Lower lobe of right lung (tissue), 2 donors: ENCODE results near the gene DNAJB14. TPM values are rescaled to one million over a fixed set of nuclear protein-coding genes. Genes with fewer than 3 reads are reported as not detected.

Experiments used
- ATAC-seq, 2 donors: fragments of 200-7000 bp; cut with Tn5 transposase; one replicate each; pipeline ENCODE4 v1.9.1; 2020 to 2022; ENCODE audit warnings: mild to moderate bottlenecking in 2 of 2, moderate library complexity in 2 of 2
- DNase-seq: peaks from one replicate; pipeline ENCODE4 v3.0.0-alpha.2; 2020
- H3K27ac ChIP-seq: fragments of 200-600 bp; one replicate; pipeline ENCODE4 v1.8.0; 2022
- H3K27me3 ChIP-seq: fragments of 200-600 bp; one replicate; pipeline ENCODE4 v1.8.0; 2022; ENCODE audit warnings: low read depth
- H3K36me3 ChIP-seq: fragments of 200-600 bp; one replicate; pipeline ENCODE4 v1.8.0; 2022; ENCODE audit warnings: mild to moderate bottlenecking
- H3K4me1 ChIP-seq: fragments of 200-600 bp; one replicate; pipeline ENCODE4 v1.8.0; 2022
- H3K4me3 ChIP-seq: fragments of 200-600 bp; one replicate; pipeline ENCODE4 v1.8.0; 2022; ENCODE audit warnings: mild to moderate bottlenecking
- H3K9me3 ChIP-seq: fragments of 200-600 bp; one replicate; pipeline ENCODE4 v1.8.0; 2022
- intact Hi-C: fragments of 100-400 bp; cut with DNase I; formaldehyde crosslinking; loops from one replicate; pipeline ENCODE4 v1.11.0; 2022
- total RNA-seq: library from RNA; stranded (reverse); fragmentation: NEBNext Ultra II Directional; extraction: Animal tissue kit (Norgen Biotek cat#: 25700); gene quantifications from one replicate; pipeline ENCODE4 v1.2.1, GENCODE V29; 2021
- TF ChIP-seq, protein P1 (sequence below): fragments of 200-600 bp; IDR thresholded peaks from one replicate; pipeline ENCODE4 v1.8.0; 2022; ENCODE audit warnings: antibody characterized with exemption, mild to moderate bottlenecking
- donor health status: DM: no; HTN: yes; CAD: no; lungs with severe emphysema.

The DNAJB14 gene
- total RNA-seq, 1 donor from 2014 or later, result 60.3 TPM

DNA sequence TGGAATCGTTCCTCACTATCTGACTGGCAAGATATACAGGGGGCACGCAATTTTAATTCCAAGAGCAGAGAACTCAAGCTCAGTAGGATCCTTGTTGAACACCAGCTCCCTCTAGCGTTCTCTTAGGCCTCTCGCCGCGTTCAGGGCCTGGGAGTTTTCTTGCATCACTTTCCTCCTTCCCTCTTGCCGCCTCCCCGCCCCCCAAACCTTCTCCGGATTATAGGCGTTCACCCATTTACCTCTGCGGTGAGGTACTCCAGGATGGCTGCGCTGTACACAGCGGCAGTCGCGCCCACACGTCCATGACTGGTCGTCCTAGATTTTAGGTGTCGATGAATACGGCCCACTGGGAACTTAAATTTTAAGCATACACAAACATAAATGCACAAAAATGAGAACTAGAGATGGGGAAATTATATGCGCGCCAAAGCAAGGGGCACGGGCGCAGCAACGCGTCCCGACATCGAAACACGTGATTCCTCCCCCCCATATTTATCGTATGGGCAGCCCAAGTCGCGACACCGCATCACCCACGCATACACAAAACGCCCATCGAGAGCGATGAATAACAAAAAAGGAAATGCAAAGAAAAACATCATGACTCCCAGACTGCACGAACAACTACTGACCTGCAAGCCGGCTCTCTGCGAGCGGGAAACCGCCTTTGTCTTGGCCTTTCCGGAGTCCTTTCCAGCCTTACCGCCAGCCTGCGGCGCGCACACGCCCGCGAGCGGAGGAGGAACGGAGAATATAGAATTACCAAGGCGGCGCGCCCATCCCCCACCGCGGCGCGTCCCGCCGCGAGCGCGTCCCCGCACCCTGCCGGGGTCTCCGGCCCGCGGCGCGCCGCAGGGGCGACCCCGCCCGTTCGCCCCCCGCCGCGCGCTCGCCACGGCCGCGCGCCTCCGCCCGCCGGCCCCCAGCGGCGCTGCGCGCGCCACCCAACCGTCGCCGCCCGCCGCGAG, 2.9 kb upstream of the DNAJB14 start:
- H3K4me1 ChIP-seq, result peaks cover 39% of the 10 kb centered on the region
- H3K36me3 ChIP-seq, result peaks cover 6% of the 10 kb centered on the region
- H3K4me3 ChIP-seq, result peak overlapping the region; percentile 80
- TF ChIP-seq, protein P1, sequence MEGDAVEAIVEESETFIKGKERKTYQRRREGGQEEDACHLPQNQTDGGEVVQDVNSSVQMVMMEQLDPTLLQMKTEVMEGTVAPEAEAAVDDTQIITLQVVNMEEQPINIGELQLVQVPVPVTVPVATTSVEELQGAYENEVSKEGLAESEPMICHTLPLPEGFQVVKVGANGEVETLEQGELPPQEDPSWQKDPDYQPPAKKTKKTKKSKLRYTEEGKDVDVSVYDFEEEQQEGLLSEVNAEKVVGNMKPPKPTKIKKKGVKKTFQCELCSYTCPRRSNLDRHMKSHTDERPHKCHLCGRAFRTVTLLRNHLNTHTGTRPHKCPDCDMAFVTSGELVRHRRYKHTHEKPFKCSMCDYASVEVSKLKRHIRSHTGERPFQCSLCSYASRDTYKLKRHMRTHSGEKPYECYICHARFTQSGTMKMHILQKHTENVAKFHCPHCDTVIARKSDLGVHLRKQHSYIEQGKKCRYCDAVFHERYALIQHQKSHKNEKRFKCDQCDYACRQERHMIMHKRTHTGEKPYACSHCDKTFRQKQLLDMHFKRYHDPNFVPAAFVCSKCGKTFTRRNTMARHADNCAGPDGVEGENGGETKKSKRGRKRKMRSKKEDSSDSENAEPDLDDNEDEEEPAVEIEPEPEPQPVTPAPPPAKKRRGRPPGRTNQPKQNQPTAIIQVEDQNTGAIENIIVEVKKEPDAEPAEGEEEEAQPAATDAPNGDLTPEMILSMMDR, result peak; percentile 86
- H3K27ac ChIP-seq, result peak overlapping the region; percentile 81
- peak; percentile 93 for DNase-seq
- peak; percentile 54 to 63 for ATAC-seq
- no peaks in the 10 kb centered on the region for H3K9me3 ChIP-seq
- no peaks in the 10 kb centered on the region for H3K27me3 ChIP-seq
- intact Hi-C loops, result loop anchor here (10.0 kb wide), 2 partner anchors 55 to 385 kb away; partner anchors contain the start of genes LAMTOR3 and TRMT10A

GRCh38 chr4:99947608-99948007, 1.2 kb upstream of the DNAJB14 start:
- DNase-seq (no peak), ATAC-seq (no peak)
- H3K27ac ChIP-seq, result peak overlapping the region; percentile 93
- TF ChIP-seq, protein P1, result no peak
- peaks cover 55% of the 10 kb centered on the region for H3K4me1 ChIP-seq
- H3K36me3 ChIP-seq, result peaks cover 6% of the 10 kb centered on the region
- H3K9me3 ChIP-seq, result no peaks in the 10 kb centered on the region
- H3K4me3 ChIP-seq, result no peak overlapping the region
- intact Hi-C loops, result loop anchor here (10.0 kb wide), 2 partner anchors 53 to 383 kb away; partner anchors contain the start of genes LAMTOR3 and TRMT10A
- no peaks in the 10 kb centered on the region for H3K27me3 ChIP-seq

DNA sequence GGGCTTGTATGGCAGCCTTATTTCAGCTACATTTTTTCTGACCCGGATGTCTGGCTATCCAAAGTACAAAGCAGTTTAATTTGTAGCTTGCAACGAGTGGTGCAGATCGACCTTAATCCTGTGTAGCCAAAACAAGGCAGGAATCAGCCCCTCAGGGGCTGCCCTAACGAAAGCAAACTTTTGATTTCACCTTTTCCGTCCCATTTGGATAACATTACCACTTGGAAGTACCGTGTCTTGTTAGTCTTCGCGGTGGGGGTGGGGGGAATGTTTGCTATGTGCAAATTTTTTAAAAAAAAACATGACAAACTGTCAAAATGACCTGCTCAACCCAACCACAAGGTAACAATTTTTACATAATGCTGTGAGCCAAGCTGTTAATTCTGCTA, 766 bp upstream of the DNAJB14 start:
- Histone ChIP-seq H3K9me3 (no peaks in the 10 kb centered on the region), H3K36me3 (peaks cover 6% of the 10 kb centered on the region), H3K4me1 (peaks cover 59% of the 10 kb centered on the region), H3K27me3 (no peaks in the 10 kb centered on the region), H3K4me3 (peak overlapping the region; percentile 98), H3K27ac (peak overlapping the region; percentile 93)
- TF ChIP-seq, protein P1, result no peak
- no peak for DNase-seq
- intact Hi-C loops, result loop anchor here (10.0 kb wide), 2 partner anchors 52 to 382 kb away; partner anchors contain the start of genes LAMTOR3 and TRMT10A
- no peak for ATAC-seq

GRCh38 chr4:99945718-99946355, 581 bp downstream of the DNAJB14 start:
- DNase-seq (no peak), ATAC-seq (peak; percentile 12 to 22)
- peaks cover 6% of the 10 kb centered on the region for H3K36me3 ChIP-seq
- intact Hi-C loops, result loop anchor here (10.0 kb wide), 2 partner anchors 51 to 381 kb away; partner anchors contain the start of genes LAMTOR3 and TRMT10A
- TF ChIP-seq, protein P1, result no peak
- no peaks in the 10 kb centered on the region for H3K9me3 ChIP-seq
- H3K27ac ChIP-seq, result peak overlapping the region; percentile 93
- H3K27me3 ChIP-seq, result no peaks in the 10 kb centered on the region
- H3K4me1 ChIP-seq, result peaks cover 62% of the 10 kb centered on the region
- peak overlapping the region; percentile 98 for H3K4me3 ChIP-seq

GRCh38 chr4:99943904-99944437, 2.4 kb downstream of the DNAJB14 start:
- ATAC-seq (no peak), DNase-seq (no peak)
- H3K36me3 ChIP-seq, result peaks cover 6% of the 10 kb centered on the region
- H3K27ac ChIP-seq, result no peak overlapping the region
- H3K27me3 ChIP-seq, result no peaks in the 10 kb centered on the region
- H3K4me3 ChIP-seq, result peak overlapping the region; percentile 98
- H3K9me3 ChIP-seq, result no peaks in the 10 kb centered on the region
- TF ChIP-seq, protein P1, result no peak
- intact Hi-C loops, result loop anchor here (10.0 kb wide), 2 partner anchors 49 to 379 kb away; partner anchors contain the start of genes LAMTOR3 and TRMT10A
- H3K4me1 ChIP-seq, result peaks cover 62% of the 10 kb centered on the region
